Large intestine (tissue), 3 donors: ENCODE results near the gene NECTIN2. TPM values are rescaled to one million over a fixed set of nuclear protein-coding genes. Genes with fewer than 3 reads are reported as not detected.
"Not testable (repeated sequence)": the region's sequence is repeated elsewhere in the genome, so short reads cannot be mapped to it uniquely, and the experiment has no call there.

Source experiments
- DNase-seq, 2 donors: peaks; one replicate each; pipeline versions ENCODE4 v3.0.0 to v3.0.0-alpha.2; 2013
- H3K27ac ChIP-seq: one replicate; pipeline ENCODE4 v1.5.1; 2013; ENCODE audit warnings: low read length
- H3K27me3 ChIP-seq: 2 replicates; pipeline ENCODE4 v1.6.1; 2013; ENCODE audit warnings: low read length; ENCODE audit not compliant: control insufficient read depth, insufficient read depth
- H3K36me3 ChIP-seq: 2 replicates; pipeline ENCODE4 v1.6.1; 2013; ENCODE audit warnings: low read length; ENCODE audit not compliant: control insufficient read depth, insufficient read depth
- H3K4me1 ChIP-seq: one replicate; pipeline ENCODE4 v1.6.1; 2013; ENCODE audit warnings: low read length; ENCODE audit not compliant: control insufficient read depth, insufficient read depth
- H3K4me3 ChIP-seq: one replicate; pipeline ENCODE4 v1.5.1; 2013; ENCODE audit warnings: low read length
- H3K9me3 ChIP-seq: one replicate; pipeline ENCODE4 v1.6.1; 2013; ENCODE audit warnings: mild to moderate bottlenecking, low read depth, low read length, moderate library complexity; ENCODE audit not compliant: control insufficient read depth
- WGBS: methylation state at CpG from one replicate; pipeline ENCODE4 v1.1.5; 2013; ENCODE audit warnings: low lambda C conversion rate; ENCODE audit not compliant: insufficient coverage; 5-methylcytosine and 5-hydroxymethylcytosine counted together
- polyA plus RNA-seq: library from polyadenylated mRNA; unstranded; fragments of 120-200 nt; gene quantifications from one replicate; pipeline ENCODE4 v1.2.1, GENCODE V29; 2013

NECTIN2 gene
- polyA plus RNA-seq, 1 donor: 135 TPM

DNA sequence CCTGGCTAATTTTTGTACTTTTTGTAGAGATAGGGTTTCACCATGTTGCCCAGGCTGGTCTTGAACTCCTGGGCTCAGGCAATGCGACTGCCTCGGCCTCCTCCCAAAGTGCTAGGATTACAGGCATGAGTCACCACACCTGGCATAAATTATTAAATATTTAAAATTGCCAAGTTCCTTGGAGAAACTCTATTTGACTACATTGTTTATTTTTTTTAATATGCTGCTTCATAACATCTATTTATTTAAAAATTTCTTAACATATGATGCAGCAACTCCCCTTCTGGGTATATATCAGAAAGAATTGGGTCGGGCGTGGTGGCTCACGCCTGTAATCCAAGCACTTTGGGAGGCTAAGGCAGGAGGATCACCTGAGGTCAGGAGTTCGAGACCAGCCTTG is 13.2 kb upstream of the NECTIN2 start:
- not testable (repeated sequence) for H3K4me1 ChIP-seq, H3K9me3 ChIP-seq, H3K36me3 ChIP-seq, H3K4me3 ChIP-seq, H3K27ac ChIP-seq, DNase-seq, H3K27me3 ChIP-seq
- WGBS: no CpG with 5 or more reads among the region's 6 CpGs

DNA sequence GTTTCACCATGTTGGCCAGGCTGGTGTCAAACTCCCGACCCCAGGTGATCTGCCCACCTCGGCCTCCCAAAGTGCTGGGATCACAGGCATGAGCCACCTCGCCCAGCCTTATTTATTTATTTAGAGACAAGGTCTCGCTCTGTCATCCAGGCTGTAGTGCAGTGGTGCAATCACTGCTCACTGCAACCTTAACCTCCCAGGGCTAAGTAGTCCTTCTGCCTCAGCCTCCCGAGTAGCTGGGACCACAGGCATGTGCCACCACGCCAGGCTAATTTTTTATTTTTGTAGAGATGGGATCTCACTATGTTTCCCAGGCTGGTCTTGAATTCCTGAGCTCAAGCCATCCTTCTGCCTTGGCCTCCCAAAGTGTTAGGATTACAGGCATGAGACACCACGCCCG is 11.7 kb upstream of the NECTIN2 start:
- H3K4me1 ChIP-seq, DNase-seq, H3K27me3 ChIP-seq, H3K9me3 ChIP-seq, H3K27ac ChIP-seq, H3K36me3 ChIP-seq, H3K4me3 ChIP-seq: not testable (repeated sequence)
- WGBS: no CpG with 5 or more reads among the region's 8 CpGs

DNA sequence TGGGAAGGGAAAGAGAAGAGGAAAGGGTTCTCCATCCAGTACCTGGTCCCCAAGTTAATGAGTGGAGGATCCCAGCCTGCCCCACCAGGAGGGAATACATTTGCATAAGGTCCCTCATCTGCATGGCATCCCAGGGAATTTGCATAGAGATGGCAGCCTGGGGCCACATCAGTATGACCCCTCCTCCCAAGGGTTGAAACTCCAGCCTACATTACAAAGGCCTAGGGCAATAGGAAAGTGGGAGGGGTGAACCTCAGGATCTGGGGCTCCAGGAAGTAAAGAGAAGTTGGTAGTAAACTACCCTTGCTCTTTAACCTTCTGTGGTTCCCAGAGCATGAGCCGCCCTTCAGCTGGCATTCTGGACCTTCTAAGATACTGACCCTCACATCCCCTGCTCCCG is 6.8 kb upstream of the NECTIN2 start:
- WGBS: no CpG with 5 or more reads among the region's 2 CpGs
- H3K9me3 ChIP-seq: no peaks in the 10 kb centered on the region
- no peaks in the 10 kb centered on the region for H3K4me1 ChIP-seq
- H3K36me3 ChIP-seq: no peaks in the 10 kb centered on the region
- H3K4me3 ChIP-seq: no peak overlapping the region
- H3K27ac ChIP-seq: no peak overlapping the region
- H3K27me3 ChIP-seq: no peaks in the 10 kb centered on the region
- DNase-seq: peak in 1 of 2 donors; percentile 60

DNA sequence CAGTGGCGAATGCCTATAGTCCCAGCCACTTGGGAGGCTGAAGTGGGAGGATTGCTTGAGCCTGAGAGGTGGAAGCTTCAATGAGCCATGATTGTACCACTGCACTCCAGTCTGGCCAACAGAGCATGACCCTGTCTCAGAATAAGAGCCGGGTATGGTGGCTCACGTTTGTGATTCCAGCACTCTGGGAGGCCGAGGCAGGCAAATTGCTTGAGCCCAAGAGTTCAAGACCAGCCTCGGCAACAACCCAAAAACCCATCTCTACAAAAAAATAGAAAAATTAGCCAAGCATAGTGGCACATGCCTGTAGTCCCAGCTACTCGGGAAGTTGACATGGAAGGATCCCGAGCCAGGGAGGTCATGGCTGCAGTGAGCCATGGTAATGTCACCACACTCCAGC is 5.3 kb upstream of the NECTIN2 start:
- no CpG with 5 or more reads among the region's 7 CpGs for WGBS
- Histone ChIP-seq H3K4me1 (peaks cover 7% of the 10 kb centered on the region), H3K9me3 (no peaks in the 10 kb centered on the region), H3K36me3 (no peaks in the 10 kb centered on the region), H3K27ac (no peak overlapping the region), H3K4me3 (no peak overlapping the region), H3K27me3 (no peaks in the 10 kb centered on the region)
- DNase-seq: no peak

GRCh38 chr19:44841231-44841630 is 4.9 kb upstream of the NECTIN2 start:
- no peak for DNase-seq
- Histone ChIP-seq H3K4me1 (peaks cover 7% of the 10 kb centered on the region), H3K9me3 (no peaks in the 10 kb centered on the region), H3K27me3 (no peaks in the 10 kb centered on the region), H3K36me3 (no peaks in the 10 kb centered on the region), H3K27ac (no peak overlapping the region), H3K4me3 (no peak overlapping the region)
- 80% methylated on average over 1 of the region's 3 CpGs for WGBS

- H3K4me3 ChIP-seq: peak overlapping the region; percentile 50
- H3K4me1 ChIP-seq: peaks cover 30% of the 10 kb centered on the region
- WGBS: 13% methylated on average over 7 of the region's 12 CpGs
Measured at GRCh38 chr19:44845286-44845611, 848 bp upstream of the NECTIN2 start.

GRCh38 chr19:44846455-44847143 is 502 bp downstream of the NECTIN2 start:
- peaks cover 37% of the 10 kb centered on the region for H3K4me1 ChIP-seq
- H3K9me3 ChIP-seq: peaks cover 2% of the 10 kb centered on the region
- peak overlapping the region; percentile 98 for H3K27ac ChIP-seq
- peaks cover 6% of the 10 kb centered on the region for H3K36me3 ChIP-seq
- no peaks in the 10 kb centered on the region for H3K27me3 ChIP-seq
- H3K4me3 ChIP-seq: peak overlapping the region; percentile 76
- WGBS: no CpG with 5 or more reads among the region's 51 CpGs
- DNase-seq: peak in 1 of 2 donors; percentile 61

More at GRCh38 chr19:44845286-44845611, 848 bp upstream of the NECTIN2 start:
- DNase-seq: no peak
- H3K36me3 ChIP-seq: no peaks in the 10 kb centered on the region
- no peaks in the 10 kb centered on the region for H3K27me3 ChIP-seq
- peaks cover 2% of the 10 kb centered on the region for H3K9me3 ChIP-seq
- peak overlapping the region; percentile 81 for H3K27ac ChIP-seq

DNA sequence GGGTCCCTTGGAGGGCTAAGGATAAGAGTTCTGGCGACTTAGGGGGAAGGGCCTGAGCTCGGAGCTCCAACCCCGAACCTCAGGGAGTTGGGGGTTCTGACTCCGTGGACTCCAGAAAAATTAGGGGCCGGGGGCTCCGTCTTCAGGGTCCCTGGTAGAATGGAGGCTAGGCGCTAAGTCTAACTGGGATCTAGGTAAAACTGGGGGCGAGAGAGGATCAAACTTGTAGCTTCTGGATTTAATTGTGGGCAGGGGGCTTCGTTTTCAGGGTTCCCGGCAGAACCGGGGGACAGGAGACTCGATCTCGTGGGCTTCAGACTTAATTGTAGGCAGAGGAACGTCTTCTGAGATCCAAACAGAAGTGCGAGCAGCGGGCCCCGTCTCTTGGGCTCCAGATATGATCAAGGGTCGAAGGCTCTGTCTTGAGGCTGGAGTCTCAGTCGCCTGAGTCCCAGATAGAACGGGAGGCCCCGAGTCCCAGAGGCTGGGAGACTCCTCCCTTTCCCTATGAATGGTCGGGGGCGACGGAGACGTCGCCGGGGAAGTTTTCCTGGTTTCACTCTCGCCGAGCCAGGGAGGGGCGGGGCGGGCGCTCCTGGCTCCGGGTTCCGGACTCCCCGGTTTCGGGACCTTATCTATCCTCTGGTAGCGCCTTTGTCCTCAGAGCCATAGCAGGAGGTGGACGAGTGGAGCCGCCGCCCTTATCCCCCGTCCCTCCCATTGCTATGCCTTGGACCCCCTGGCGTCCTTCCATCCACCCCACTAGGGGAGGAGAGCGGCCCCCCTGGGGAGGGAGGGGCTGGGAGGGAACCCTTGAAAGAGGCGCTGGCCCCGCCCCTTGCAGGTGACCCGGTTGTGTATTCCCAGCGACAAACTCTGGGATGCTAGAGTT is 1.3 kb downstream of the NECTIN2 start:
- Histone ChIP-seq H3K36me3 (peaks cover 6% of the 10 kb centered on the region), H3K27ac (peak overlapping the region; percentile 98), H3K27me3 (no peaks in the 10 kb centered on the region), H3K9me3 (peaks cover 2% of the 10 kb centered on the region), H3K4me1 (peaks cover 37% of the 10 kb centered on the region), H3K4me3 (peak overlapping the region; percentile 76)
- no CpG with 5 or more reads among the region's 47 CpGs for WGBS
- DNase-seq: peak; percentile 90 to 96

DNA sequence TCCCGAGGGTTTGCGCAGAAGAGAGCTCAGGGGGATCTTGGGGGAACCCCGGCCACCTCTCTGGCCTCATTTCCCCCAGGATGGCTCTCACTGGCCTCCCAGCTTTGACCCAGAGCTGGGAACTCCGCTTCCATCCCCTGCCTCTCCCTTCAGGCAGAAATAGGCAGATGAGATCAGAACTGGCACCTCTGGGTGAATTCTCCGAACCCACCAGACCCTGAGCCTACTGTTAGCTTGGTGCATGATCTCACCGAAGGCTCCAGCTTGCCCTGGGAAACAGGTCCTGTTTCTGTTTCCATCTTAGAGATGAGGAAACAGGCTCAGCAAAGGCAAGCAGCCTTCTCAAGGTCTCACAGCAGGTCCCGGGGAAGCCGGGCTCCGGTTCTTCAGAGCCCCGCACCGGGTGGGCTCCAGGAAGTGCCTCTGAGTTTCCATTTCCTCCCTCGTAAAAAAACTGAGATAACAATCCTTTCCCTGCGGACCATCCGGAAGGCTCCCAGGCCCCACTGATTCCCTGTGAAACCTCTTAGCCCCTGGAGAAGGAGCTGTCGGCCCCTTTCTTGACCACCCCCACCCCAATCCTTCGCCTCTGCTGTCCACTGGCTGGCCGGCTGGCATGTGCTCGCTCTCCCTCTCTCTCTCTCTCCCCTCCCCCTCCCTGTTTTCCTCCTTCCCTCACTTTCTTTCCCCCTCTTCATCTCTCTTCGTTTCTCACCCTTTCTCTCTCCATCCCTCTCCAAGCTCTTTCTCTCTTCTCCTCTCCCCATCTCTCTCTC is 2.1 kb downstream of the NECTIN2 start:
- Histone ChIP-seq H3K9me3 (peaks cover 2% of the 10 kb centered on the region), H3K4me1 (peaks cover 37% of the 10 kb centered on the region), H3K27me3 (no peaks in the 10 kb centered on the region), H3K36me3 (peaks cover 6% of the 10 kb centered on the region), H3K4me3 (peak overlapping the region; percentile 76), H3K27ac (peak overlapping the region; percentile 98)
- peak in 1 of 2 donors; percentile 66 for DNase-seq
- 14% methylated on average over 4 of the region's 19 CpGs for WGBS

- 38% methylated on average over 6 of the region's 18 CpGs for WGBS
- H3K4me1 ChIP-seq: peaks cover 37% of the 10 kb centered on the region
Measured at GRCh38 chr19:44848812-44849447, 2.8 kb downstream of the NECTIN2 start.

More at GRCh38 chr19:44848812-44849447, 2.8 kb downstream of the NECTIN2 start:
- Histone ChIP-seq H3K27ac (peak overlapping the region; percentile 98), H3K27me3 (no peaks in the 10 kb centered on the region), H3K4me3 (peak overlapping the region; percentile 76), H3K9me3 (peaks cover 2% of the 10 kb centered on the region), H3K36me3 (peaks cover 10% of the 10 kb centered on the region)
- peak; percentile 47 to 60 for DNase-seq
